ENCODE data around the gene TRIM40.

GRCh38 chr6:30122515-30122914 lies 13.4 kb upstream of the TRIM40 start:
- TF ChIP-seq REST (IDR thresholded peaks at IDR 0.05; ENCODE audit: insufficient read depth in 1 of 2, low read depth in 2 of 2, low read length in 1 of 2) (no peak), POLR2AphosphoS5 (IDR thresholded peaks at IDR 0.05; ENCODE audit: low read depth, low read length) (no peak), CTCF (IDR thresholded peaks at IDR 0.05) (no peak), SIN3A (IDR thresholded peaks at IDR 0.05; ENCODE audit: borderline replicate concordance, insufficient read depth, low read depth, low read length) (no peak), TCF7L2 (IDR thresholded peaks at IDR 0.05; ENCODE audit: low read depth, low read length) (no peak)

Measured in Panc1 (cell line).